Nephron progenitor cell (in vitro differentiated cells): ENCODE data around the gene GATAD2A.

Experiments
- DNase-seq: peaks from one replicate; pipeline ENCODE4 v3.0.0; 2021
- H3K27ac Mint-ChIP-seq: 2 replicates; pipeline ENCODE4 v1.8.0; 2021; ENCODE audit warnings: mild to moderate bottlenecking, moderate library complexity, mixed read lengths
- H3K27me3 Mint-ChIP-seq: 2 replicates; pipeline ENCODE4 v1.8.0; 2021; ENCODE audit warnings: mild to moderate bottlenecking, low read depth, mixed read lengths; ENCODE audit not compliant: poor library complexity
- H3K36me3 Mint-ChIP-seq: 2 replicates; pipeline ENCODE4 v1.8.0; 2021; ENCODE audit warnings: low read depth, mixed read lengths
- H3K4me1 Mint-ChIP-seq: 2 replicates; pipeline ENCODE4 v1.8.0; 2021; ENCODE audit warnings: mixed read lengths
- H3K4me3 Mint-ChIP-seq: 2 replicates; pipeline ENCODE4 v1.8.0; 2021; ENCODE audit warnings: mild to moderate bottlenecking, moderate library complexity, mixed read lengths
- H3K9me3 Mint-ChIP-seq: 2 replicates; pipeline ENCODE4 v1.8.0; 2021; ENCODE audit warnings: mild to moderate bottlenecking, moderate library complexity, mixed read lengths
- TF ChIP-seq, protein P1 (sequence below): fragments of 200-600 bp; sonication (generic); IDR thresholded peaks from 2 replicates; pipeline ENCODE4 v1.5.0; 2021; ENCODE audit warnings: antibody characterized with exemption

GATAD2A gene

GRCh38 chr19:19547674-19548336 is 142.3 kb downstream of the GATAD2A start:
- Mint-ChIP-seq H3K36me3 (no peaks in the 10 kb centered on the region), H3K27me3 (peaks cover 6% of the 10 kb centered on the region), H3K4me1 (peaks cover 21% of the 10 kb centered on the region), H3K27ac (no peak overlapping the region), H3K9me3 (no peaks in the 10 kb centered on the region), H3K4me3 (no peak overlapping the region)
- TF ChIP-seq, protein P1, sequence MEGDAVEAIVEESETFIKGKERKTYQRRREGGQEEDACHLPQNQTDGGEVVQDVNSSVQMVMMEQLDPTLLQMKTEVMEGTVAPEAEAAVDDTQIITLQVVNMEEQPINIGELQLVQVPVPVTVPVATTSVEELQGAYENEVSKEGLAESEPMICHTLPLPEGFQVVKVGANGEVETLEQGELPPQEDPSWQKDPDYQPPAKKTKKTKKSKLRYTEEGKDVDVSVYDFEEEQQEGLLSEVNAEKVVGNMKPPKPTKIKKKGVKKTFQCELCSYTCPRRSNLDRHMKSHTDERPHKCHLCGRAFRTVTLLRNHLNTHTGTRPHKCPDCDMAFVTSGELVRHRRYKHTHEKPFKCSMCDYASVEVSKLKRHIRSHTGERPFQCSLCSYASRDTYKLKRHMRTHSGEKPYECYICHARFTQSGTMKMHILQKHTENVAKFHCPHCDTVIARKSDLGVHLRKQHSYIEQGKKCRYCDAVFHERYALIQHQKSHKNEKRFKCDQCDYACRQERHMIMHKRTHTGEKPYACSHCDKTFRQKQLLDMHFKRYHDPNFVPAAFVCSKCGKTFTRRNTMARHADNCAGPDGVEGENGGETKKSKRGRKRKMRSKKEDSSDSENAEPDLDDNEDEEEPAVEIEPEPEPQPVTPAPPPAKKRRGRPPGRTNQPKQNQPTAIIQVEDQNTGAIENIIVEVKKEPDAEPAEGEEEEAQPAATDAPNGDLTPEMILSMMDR, result no peak
- no peak for DNase-seq

GRCh38 chr19:19548915-19549759 is 143.7 kb downstream of the GATAD2A start:
- TF ChIP-seq, protein P1, result no peak
- Mint-ChIP-seq H3K27me3 (peaks cover 6% of the 10 kb centered on the region), H3K36me3 (no peaks in the 10 kb centered on the region), H3K27ac (peak overlapping the region; percentile 42), H3K4me1 (peaks cover 21% of the 10 kb centered on the region), H3K9me3 (no peaks in the 10 kb centered on the region), H3K4me3 (no peak overlapping the region)
- DNase-seq, result no peak

DNA sequence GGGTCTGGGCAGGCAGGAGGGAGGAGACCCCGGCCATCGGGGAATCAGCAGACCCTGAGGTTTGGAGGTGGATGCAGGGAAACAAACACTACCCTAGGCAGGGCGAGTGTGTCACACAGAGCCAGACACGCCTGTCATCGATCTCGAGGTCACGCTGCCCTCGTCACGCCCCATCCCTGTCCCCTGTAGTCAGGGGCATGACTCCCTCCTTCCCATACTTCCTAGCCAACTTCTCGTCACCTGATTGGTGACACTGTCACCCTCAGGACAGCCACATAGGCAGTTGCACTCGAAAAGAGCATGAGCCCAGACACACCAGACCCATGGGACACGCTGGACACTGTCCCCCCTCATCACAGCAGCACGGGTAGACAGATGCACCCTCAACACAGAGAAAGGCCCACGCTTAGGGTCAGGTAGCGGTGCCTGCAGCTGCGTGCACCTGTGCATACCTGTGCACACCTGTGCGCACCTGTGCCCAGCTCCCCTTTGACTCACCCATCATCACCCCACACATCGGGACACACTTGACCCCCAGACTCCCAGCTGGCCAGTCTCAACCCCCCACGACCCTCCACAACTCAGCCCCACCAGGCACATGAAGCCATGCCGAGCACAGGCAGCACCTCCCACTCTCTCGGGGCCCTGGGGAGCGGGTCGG is 144.5 kb downstream of the GATAD2A start:
- peak overlapping the region; percentile 42 for H3K27ac Mint-ChIP-seq

DNA sequence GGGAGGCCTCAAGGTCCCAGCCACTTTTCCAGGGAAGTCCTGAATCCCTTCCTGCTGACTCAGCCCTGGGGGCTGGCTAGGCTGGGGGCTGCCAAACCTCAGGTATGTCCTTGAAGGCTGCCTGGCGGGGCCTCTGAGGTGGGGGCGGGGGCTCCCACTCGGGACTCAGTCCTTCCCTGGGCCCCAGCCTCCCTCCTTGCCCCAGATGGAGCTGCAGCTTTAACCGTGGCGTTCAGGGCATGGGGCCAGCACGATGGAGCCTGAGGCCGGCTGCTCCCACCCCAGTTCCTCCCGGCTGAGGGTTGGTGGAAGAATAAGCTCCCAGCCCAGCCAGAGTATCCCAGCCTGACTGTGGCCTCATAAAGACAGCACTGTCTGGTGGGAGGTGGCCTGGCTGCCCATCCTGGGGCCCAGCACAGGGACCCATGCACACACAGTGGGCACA is 145.0 kb downstream of the GATAD2A start:
- no peaks in the 10 kb centered on the region for H3K36me3 Mint-ChIP-seq

More for the DNA sequence above, 144.5 kb downstream of the GATAD2A start:
- Mint-ChIP-seq H3K4me1 (peaks cover 21% of the 10 kb centered on the region), H3K36me3 (no peaks in the 10 kb centered on the region), H3K9me3 (no peaks in the 10 kb centered on the region), H3K4me3 (no peak overlapping the region), H3K27me3 (peaks cover 6% of the 10 kb centered on the region)
- TF ChIP-seq, protein P1, result no peak
- DNase-seq, result no peak

DNA sequence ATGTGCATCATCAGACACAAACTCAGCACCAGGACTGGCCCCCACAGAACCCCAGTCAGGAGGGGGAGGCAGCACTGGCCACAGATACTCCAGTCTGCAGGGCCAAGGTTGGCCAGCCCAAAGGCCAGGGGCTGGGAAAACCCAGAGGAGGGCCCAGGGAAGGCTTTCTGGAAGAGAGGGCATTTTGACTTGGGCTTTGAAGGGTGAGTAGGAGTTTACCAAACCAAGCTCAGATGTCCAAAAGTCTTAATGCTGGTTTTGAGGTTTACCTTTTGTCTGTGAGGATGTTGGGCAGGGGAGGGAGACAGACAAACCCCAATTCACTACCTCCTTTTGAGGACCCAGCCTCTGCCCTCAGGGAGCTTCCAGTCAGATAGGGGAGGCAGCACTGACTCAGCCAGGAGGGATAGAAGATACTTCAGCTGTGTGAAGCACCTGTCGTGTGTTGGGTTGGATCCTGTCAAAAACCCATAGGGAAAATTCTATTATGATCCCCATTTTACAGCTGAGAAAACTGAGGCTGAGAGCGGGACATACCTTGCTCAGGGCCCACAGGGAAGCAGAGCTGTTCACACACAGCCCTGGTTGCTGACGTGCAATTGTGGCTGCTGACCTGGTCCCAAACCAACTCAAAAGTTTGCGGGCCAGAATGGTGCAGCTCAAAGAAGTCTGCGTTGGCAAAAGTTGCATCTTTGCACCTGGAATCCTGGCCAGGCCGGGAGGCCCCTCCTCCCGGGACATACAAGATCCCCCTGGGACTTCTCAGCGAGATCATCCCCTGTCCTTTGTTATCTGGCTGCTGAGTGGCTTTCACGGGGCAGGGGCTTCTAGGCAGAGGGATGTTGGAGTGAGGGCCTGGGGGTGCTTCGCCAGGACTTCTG is 145.7 kb downstream of the GATAD2A start:
- Mint-ChIP-seq H3K36me3 (no peaks in the 10 kb centered on the region), H3K9me3 (no peaks in the 10 kb centered on the region), H3K27ac (peak overlapping the region; percentile 22), H3K4me1 (peaks cover 21% of the 10 kb centered on the region), H3K4me3 (no peak overlapping the region), H3K27me3 (peaks cover 6% of the 10 kb centered on the region)
- TF ChIP-seq, protein P1, result no peak
- no peak for DNase-seq

More for the DNA sequence above, 145.0 kb downstream of the GATAD2A start:
- TF ChIP-seq, protein P1, result no peak
- H3K4me3 Mint-ChIP-seq, result no peak overlapping the region
- H3K27ac Mint-ChIP-seq, result no peak overlapping the region
- peaks cover 6% of the 10 kb centered on the region for H3K27me3 Mint-ChIP-seq
- DNase-seq, result no peak
- H3K9me3 Mint-ChIP-seq, result no peaks in the 10 kb centered on the region
- peaks cover 21% of the 10 kb centered on the region for H3K4me1 Mint-ChIP-seq
